SK-N-MC (cell line): ENCODE measurements around the gene SCFD2.

Source experiments
- EZH2 ChIP-seq: fragments of 200-600 bp; sonication (generic); IDR thresholded peaks from one replicate; pipeline ENCODE4 v1.6.1; 2017; ENCODE audit warnings: antibody characterized with exemption
- POLR2AphosphoS5 ChIP-seq: IDR thresholded peaks from 2 replicates; pipeline ENCODE4 v1.6.1; 2012; ENCODE audit warnings: mild to moderate bottlenecking, low read depth, low read length, borderline replicate concordance

- TF ChIP-seq EZH2 (no peak), POLR2AphosphoS5 (no peak)
These were observed 298.6 kb downstream of the SCFD2 start for GRCh38 chr4:53067125-53067802.
